Gastrocnemius medialis (tissue), 4 donors: ENCODE data around the gene MTA2. TPM values are rescaled to one million over a fixed set of nuclear protein-coding genes. Genes with fewer than 3 reads are reported as not detected.
A peak's percentile ranks its signal among the peaks of the same experiment; 100 is the strongest.

Experiments used
- ATAC-seq, 2 donors: fragments of 150-250 bp; one replicate each; pipeline ENCODE4 v1.9.1; 2016
- DNase-seq, 2 donors: peaks; one replicate each; pipeline ENCODE4 v3.0.0-alpha.2; 2019
- H3K27ac ChIP-seq, 4 donors: fragments of 200-600 bp; sonication (generic); 1 replicate in 1 of 4; 2 replicates in 3 of 4; pipeline ENCODE4 v1.5.1; 2016 to 2018; ENCODE audit warnings: mild to moderate bottlenecking in 2 of 4, moderate library complexity in 1 of 4
- H3K27me3 ChIP-seq, 3 donors: fragments of 200-600 bp; sonication (generic) in 2 of 3; 1 replicate in 1 of 3; 2 replicates in 2 of 3; pipeline versions ENCODE4 v1.5.1 to v1.6.0; 2016 to 2019; ENCODE audit warnings: mild to moderate bottlenecking in 1 of 3, moderate library complexity in 1 of 3
- H3K36me3 ChIP-seq, 2 donors: fragments of 200-600 bp; sonication (generic) in 1 of 2; one replicate each; pipeline ENCODE4 v1.5.1; 2017 to 2018
- H3K4me1 ChIP-seq, 2 donors: fragments of 200-600 bp; sonication (generic) in 1 of 2; one replicate each; pipeline ENCODE4 v1.5.1; 2016 to 2017; ENCODE audit warnings: mild to moderate bottlenecking in 2 of 2
- H3K4me3 ChIP-seq, 4 donors: fragments of 200-600 bp; sonication (generic) in 3 of 4; 1 replicate in 1 of 4; 2 replicates in 3 of 4; pipeline ENCODE4 v1.5.1; 2016 to 2019; ENCODE audit warnings: mild to moderate bottlenecking in 2 of 4
- H3K9me3 ChIP-seq, 3 donors: fragments of 200-600 bp; sonication (generic) in 2 of 3; 1 replicate in 1 of 3; 2 replicates in 2 of 3; pipeline ENCODE4 v1.5.1; 2016 to 2019
- CTCF ChIP-seq, 5 experiments: fragments of 450-650 bp in 3 of 5; fragments of 200-600 bp in 2 of 5; sonication (generic) in 2 of 5; IDR thresholded peaks in 4 of 5; conservative IDR thresholded peaks in 1 of 5; 1 replicate in 4 of 5; 2 replicates in 1 of 5; pipeline ENCODE4 v1.5.1; 2016 to 2019; ENCODE audit warnings: antibody characterized with exemption in 5 of 5, mild to moderate bottlenecking in 3 of 5, moderate library complexity in 3 of 5
- POLR2A ChIP-seq, 2 donors: fragments of 450-650 bp; IDR thresholded peaks; one replicate each; pipeline ENCODE4 v1.6.1; 2017; ENCODE audit warnings: antibody characterized with exemption in 2 of 2, mild to moderate bottlenecking in 2 of 2, moderate library complexity in 2 of 2
- in situ Hi-C, 4 donors: fragments of 200-750 bp; cut with MboI; loops; one replicate each; pipeline versions ENCODE4 v1.15.0 to v1.8.0; 2017; ENCODE audit warnings: low sequenced_read_pairs in 4 of 4
- intact Hi-C: fragments of 100-400 bp; cut with DNase I; formaldehyde crosslinking; loops from one replicate; pipeline ENCODE4 v1.15.1; 2023; ENCODE audit warnings: low total_unique reads
- total RNA-seq, 4 donors: library from RNA; depleted of rRNA; stranded (reverse); fragments of >200 nt; gene quantifications; one replicate each; pipeline versions ENCODE4 v1.1.0 to v1.2.3, GENCODE V29; 2016

Gene MTA2
- total RNA-seq, 4 donors from 2014 or later, result 28.0 to 47.1 (median 31.7) TPM

GRCh38 chr11:62603072-62603408, 1.4 kb upstream of the MTA2 start:
- ATAC-seq (no peak), DNase-seq (no peak)
- in situ Hi-C loops, result loop anchor here in 1 of 4 donors (25.0 kb wide), 1 partner anchor 109 kb away; the partner anchor contains the start of genes BSCL2 and GNG3
- Histone ChIP-seq H3K4me3 (peak overlapping the region; percentile 84 to 99 (median 98)), H3K27me3 (no peaks in the 10 kb centered on the region), H3K9me3 (no peaks in the 10 kb centered on the region), H3K27ac (peak overlapping the region; percentile 87 to 97 (median 94)), H3K4me1 (peaks cover 17 to 29% of the 10 kb centered on the region in 2 donors), H3K36me3 (peaks cover 0 to 24% of the 10 kb centered on the region in 2 donors)
- intact Hi-C loops, result loop anchor here (5.0 kb wide), 5 partner anchors 41 to 206 kb away; partner anchors contain the start of genes BSCL2, GNG3 and UBXN1
- no peak for TF ChIP-seq POLR2A (IDR thresholded peaks at IDR 0.05)
- no peak for TF ChIP-seq CTCF (IDR thresholded peaks at IDR 0.05 in 4 of 5, conservative IDR thresholded peaks at IDR 0.05 in 1 of 5)

GRCh38 chr11:62602141-62603071, 741 bp upstream of the MTA2 start:
- Histone ChIP-seq H3K4me1 (peaks cover 17 to 29% of the 10 kb centered on the region in 2 donors), H3K36me3 (peaks cover 0 to 30% of the 10 kb centered on the region in 2 donors), H3K4me3 (peak overlapping the region; percentile 84 to 99 (median 98)), H3K9me3 (no peaks in the 10 kb centered on the region), H3K27ac (peak overlapping the region; percentile 87 to 97 (median 94)), H3K27me3 (no peaks in the 10 kb centered on the region)
- peak; percentile 62 to 71 for ATAC-seq
- in situ Hi-C loops, result loop anchor here in 1 of 4 donors (25.0 kb wide), 1 partner anchor 110 kb away; the partner anchor contains the start of genes BSCL2 and GNG3
- intact Hi-C loops, result loop anchor here (1.0 to 5.0 kb wide), 6 partner anchors 10 to 205 kb away; partner anchors contain the start of genes BSCL2, EML3, GNG3 and UBXN1
- peak; percentile 37 to 41 for TF ChIP-seq POLR2A (IDR thresholded peaks at IDR 0.05)
- TF ChIP-seq CTCF (IDR thresholded peaks at IDR 0.05 in 4 of 5, conservative IDR thresholded peaks at IDR 0.05 in 1 of 5), result peak in 4 of 5 experiments; percentile 14 to 47 (median 16)
- DNase-seq, result peak; percentile 62 to 65

GRCh38 chr11:62601122-62601371, 618 bp downstream of the MTA2 start:
- peak overlapping the region; percentile 87 to 97 (median 94) for H3K27ac ChIP-seq
- peaks cover 17 to 29% of the 10 kb centered on the region in 2 donors for H3K4me1 ChIP-seq
- in situ Hi-C loops, result loop anchor here in 1 of 4 donors (25.0 kb wide), 1 partner anchor 111 kb away; the partner anchor contains the start of genes BSCL2 and GNG3

More at GRCh38 chr11:62601122-62601371, 618 bp downstream of the MTA2 start:
- Histone ChIP-seq H3K4me3 (peak overlapping the region; percentile 84 to 99 (median 98)), H3K27me3 (no peaks in the 10 kb centered on the region), H3K36me3 (peaks cover 0 to 44% of the 10 kb centered on the region in 2 donors), H3K9me3 (no peaks in the 10 kb centered on the region)
- intact Hi-C loops, result loop anchor here (1.0 to 5.0 kb wide), 6 partner anchors 9 to 204 kb away; partner anchors contain the start of genes BSCL2, GNG3 and UBXN1
- ATAC-seq (peak in 1 of 2 donors; percentile 10), DNase-seq (no peak)
- TF ChIP-seq POLR2A (IDR thresholded peaks at IDR 0.05) (no peak), CTCF (IDR thresholded peaks at IDR 0.05 in 4 of 5, conservative IDR thresholded peaks at IDR 0.05 in 1 of 5) (no peak)
